ENCODE results near the gene PLEKHA1.

- no peak for TF ChIP-seq POLR2AphosphoS5 (IDR thresholded peaks at IDR 0.05; ENCODE audit: insufficient read depth in 1 of 2, low read depth in 1 of 2)
- TF ChIP-seq, protein P1, sequence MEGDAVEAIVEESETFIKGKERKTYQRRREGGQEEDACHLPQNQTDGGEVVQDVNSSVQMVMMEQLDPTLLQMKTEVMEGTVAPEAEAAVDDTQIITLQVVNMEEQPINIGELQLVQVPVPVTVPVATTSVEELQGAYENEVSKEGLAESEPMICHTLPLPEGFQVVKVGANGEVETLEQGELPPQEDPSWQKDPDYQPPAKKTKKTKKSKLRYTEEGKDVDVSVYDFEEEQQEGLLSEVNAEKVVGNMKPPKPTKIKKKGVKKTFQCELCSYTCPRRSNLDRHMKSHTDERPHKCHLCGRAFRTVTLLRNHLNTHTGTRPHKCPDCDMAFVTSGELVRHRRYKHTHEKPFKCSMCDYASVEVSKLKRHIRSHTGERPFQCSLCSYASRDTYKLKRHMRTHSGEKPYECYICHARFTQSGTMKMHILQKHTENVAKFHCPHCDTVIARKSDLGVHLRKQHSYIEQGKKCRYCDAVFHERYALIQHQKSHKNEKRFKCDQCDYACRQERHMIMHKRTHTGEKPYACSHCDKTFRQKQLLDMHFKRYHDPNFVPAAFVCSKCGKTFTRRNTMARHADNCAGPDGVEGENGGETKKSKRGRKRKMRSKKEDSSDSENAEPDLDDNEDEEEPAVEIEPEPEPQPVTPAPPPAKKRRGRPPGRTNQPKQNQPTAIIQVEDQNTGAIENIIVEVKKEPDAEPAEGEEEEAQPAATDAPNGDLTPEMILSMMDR (IDR thresholded peaks at IDR 0.05) = no peak
Measured at GRCh38 chr10:122393288-122393687, 18.8 kb downstream of the PLEKHA1 start.
